Kidney tubule cell (primary cell): Measurements from ENCODE around the gene ADGRA3.
"Not testable (repeated sequence)": the region's sequence is repeated elsewhere in the genome, so short reads cannot be mapped to it uniquely, and the experiment has no call there.

Source experiments
- DNase-seq: peaks from one replicate; pipeline ENCODE4 v3.0.0-alpha.2; 2018; ENCODE audit warnings: low spot score

ADGRA3 gene

GRCh38 chr4:22440999-22441398 is 74.9 kb downstream of the ADGRA3 start:
- no peak for DNase-seq

DNA sequence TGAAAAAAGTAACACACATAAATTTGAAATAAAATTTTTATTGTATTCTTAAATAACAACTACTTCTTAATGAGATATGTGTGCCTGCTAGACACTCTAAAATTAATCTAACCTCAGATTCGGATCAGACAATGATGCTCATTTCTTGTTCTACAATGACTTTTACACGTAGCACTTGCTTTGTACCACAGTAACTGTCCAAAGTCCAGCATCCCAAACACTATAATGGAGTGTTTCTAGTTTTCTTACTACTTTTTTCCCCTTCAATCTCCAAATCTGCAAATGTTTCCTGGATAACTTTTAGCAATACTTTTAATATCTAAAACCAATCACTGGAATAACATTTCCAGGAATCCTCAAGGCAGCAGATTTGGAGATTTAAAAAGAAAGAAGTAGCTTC is 75.9 kb downstream of the ADGRA3 start:
- no peak for DNase-seq

DNA sequence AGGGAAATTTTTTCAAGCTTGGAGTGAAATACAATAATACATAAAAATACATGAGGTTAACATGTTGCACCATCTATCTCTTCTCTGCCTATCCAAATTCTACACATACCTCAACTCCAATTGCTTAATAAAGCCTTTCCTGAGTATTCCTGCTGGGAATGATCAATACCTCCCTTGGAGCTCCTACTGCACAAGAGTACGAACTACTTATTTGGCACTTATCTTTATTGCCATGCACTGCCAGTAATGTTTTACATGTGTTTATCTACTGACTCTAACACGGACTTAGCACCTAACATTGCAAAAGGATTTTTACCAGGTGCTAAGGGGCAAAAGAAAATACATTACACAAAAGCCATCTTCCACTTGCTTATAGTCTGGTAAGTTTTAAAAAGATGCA is 80.2 kb downstream of the ADGRA3 start:
- no peak for DNase-seq

GRCh38 chr4:22434895-22435294 is 81.0 kb downstream of the ADGRA3 start:
- DNase-seq: peak; percentile 56

DNA sequence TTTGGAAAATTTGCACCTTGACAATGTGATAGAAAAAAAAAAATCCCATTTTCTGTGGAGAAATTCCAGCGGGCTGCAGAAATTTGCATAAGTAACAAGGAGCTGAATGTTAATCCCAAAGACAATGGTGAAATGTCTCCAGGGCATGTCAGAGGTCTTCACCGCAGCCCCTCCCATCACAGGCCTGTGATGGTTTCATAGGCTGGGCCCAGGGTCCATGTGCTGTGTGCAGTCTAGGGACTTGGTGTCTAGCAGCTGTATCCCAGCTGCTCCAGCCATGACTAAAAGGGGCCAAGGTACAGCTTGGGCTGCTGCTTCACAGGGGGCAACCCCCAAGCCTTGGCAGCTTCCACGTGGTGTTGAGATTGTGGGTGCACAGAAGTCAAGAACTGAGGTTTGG is 85.2 kb downstream of the ADGRA3 start:
- DNase-seq: no peak

- DNase-seq: no peak
Observed at GRCh38 chr4:22428441-22428840, 87.4 kb downstream of the ADGRA3 start.

DNA sequence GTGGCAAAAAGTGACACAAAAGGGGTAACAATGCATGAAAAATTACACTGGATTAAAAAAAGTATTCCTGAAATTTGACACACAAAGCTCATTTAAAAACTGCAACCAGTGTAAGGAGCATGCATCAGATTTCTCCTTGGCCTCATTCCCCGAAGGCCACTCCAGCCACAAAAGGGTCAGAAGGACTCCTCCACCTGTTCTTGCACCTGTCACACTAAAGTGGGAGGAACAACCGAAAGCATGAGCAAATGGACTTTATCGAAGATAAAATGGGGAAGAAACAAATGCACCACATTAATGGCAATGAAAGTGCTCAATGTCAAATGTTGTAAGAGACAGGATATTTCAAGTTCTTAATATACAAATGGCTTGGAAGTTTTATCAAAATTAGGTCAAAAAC is 88.2 kb downstream of the ADGRA3 start:
- DNase-seq: no peak

DNA sequence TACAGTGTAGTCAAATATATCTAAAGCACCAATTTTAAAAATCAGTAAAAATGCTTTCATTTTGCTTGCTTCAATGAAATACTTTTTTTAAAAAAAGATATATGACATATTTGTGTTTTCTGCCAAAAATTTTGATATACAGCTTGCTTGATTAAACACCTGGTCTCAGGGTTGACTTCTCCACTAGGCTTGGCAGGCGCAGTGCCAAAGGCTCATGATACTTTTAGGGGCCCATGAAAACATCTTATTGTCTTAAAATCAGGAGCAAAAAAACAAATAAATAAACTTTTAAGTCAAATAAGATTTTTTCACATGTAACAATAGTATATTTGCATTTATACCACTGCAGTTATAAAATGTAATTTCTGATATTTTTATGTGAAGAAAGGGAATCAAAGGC is 95.6 kb downstream of the ADGRA3 start:
- no peak for DNase-seq

DNA sequence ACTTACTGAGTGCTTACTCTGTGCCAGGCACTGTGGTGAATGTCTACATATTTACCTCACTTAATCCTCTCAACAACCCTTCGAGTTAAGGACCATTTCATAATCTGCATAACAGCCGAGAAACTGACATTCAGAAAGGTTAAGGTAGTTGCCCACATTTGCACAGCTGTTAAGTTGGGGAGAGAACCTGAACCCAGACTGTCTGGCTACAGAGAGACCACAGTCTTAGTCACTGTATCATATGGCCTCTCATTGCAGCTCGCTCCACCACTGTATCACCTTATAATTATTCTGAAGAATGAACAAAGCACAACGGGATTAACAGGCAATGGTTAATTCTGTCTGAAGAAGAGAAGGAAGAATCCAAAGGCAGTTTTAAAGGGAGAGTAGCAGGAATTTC is 98.5 kb downstream of the ADGRA3 start:
- peak; percentile 13 for DNase-seq

GRCh38 chr4:22416403-22416802 is 99.5 kb downstream of the ADGRA3 start:
- no peak for DNase-seq

GRCh38 chr4:22414833-22415232 is 101.0 kb downstream of the ADGRA3 start:
- DNase-seq: no peak

GRCh38 chr4:22413471-22413870 is 102.4 kb downstream of the ADGRA3 start:
- DNase-seq: no peak

DNA sequence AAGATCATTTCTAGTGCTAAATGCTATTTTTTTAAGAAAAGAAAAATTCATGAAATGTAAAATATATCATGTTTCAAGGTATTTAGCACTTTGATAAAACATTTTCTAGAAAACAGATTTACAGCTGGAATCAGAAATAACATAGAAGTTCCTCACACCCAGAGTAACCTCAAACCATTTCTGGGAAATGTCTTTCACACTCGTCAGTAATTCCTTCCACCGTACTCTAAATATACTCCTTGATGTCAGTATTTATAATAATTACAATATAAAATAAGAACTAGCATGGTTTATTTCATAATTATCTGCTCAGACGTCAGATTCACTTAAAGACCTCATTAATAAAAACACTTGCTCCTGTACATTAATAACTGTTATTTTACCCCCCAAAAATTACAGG is 103.9 kb downstream of the ADGRA3 start:
- DNase-seq: no peak

- peak; percentile 30 for DNase-seq
Observed at GRCh38 chr4:22410645-22411247, 105.1 kb downstream of the ADGRA3 start.

GRCh38 chr4:22408474-22408873 is 107.4 kb downstream of the ADGRA3 start:
- no peak for DNase-seq

DNA sequence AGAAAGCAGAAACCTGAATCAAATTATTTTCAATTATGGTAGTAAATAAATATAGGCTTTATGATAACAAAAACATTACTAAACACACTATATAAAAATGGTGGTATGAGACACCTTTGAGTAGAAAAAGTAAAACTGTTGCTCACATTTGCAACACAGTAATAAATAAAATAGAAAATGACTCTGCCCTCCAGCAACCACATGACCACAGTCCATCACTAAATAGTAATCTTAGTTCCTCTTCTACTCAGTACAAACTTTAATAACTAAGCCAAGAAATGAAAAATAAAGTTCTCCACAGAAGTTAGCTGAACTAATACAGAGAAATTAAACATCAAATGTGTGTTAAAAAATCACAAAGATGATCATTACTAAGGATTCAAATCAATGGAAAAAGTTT is 108.5 kb downstream of the ADGRA3 start:
- DNase-seq: no peak

- DNase-seq: no peak
Observed at GRCh38 chr4:22398671-22399070, 117.2 kb downstream of the ADGRA3 start.

- no peak for DNase-seq
Observed at GRCh38 chr4:22391551-22391950, 124.3 kb downstream of the ADGRA3 start.

- DNase-seq: peak; percentile 73
Observed at GRCh38 chr4:22389240-22389870, 126.5 kb downstream of the ADGRA3 start.

DNA sequence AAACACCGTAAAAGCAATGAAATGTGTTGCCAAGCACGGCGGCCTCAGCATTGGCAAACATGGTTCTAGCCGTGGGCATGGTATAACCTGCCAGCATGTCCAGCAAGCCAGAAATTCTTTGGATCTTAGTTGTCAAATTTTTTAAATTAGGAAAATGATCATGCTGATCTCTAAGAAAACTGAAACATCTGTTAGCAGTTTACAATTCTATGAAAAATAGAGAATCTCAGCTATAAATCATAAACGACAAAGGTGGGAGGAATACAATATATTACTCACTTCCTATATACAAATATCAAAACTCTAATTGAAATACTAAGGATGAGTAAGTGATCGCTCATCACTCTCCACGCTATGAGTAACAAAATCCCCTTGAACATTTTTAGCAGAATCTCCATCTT is 130.3 kb downstream of the ADGRA3 start:
- DNase-seq: peak; percentile 65

- DNase-seq: no peak
Observed at GRCh38 chr4:22384154-22384553, 131.7 kb downstream of the ADGRA3 start.

GRCh38 chr4:22382216-22382615 is 133.7 kb downstream of the ADGRA3 start:
- DNase-seq: not testable (repeated sequence)

DNA sequence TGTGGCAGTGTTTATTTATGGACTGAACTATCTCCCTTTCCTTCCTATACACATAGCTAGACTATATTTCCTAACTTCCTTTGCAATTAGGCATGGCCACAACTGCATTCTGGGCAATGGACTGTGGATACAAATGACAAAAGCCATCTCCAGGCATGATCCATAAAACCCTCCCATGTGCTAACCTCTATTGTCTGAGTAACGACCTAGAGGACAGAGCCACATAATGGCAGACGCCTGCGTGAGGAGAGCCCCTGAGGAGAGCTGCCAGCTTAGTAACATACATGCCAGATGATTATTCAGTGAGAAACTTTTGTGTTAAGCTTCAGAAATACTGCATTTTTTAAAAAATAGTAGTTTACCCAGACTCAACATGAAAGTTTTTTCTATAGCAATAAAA is 142.9 kb downstream of the ADGRA3 start:
- no peak for DNase-seq

DNA sequence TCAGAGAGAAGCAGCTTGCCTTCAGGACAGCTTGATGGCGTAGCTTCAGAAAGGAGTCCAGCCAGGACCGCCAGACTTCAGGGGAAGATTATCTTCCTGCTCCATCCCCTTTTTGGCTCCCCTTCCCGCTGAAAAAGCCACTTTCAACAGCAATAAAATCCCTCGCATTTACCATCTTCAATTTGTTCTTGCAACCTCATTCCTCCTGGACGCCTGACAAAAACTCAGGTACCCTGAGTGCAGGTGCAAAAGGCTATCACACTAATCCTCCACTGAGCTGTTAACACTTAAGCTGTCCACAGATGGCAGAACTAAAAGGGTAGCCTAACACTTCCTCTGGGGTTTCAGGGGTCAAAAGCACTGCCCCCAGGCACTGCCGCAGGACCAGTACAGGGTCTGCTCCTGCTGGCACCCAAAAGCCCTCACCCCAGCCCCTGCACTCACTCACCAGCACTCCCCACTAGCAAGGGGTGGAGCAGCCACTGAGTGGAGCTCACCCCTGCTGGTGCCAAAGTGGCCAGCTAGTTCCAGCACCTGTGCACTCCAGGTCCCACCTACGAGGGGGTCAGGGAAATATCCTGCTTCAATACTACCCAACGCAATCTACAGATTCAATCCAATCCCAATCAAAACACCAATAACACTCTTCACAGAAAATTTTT is 145.8 kb downstream of the ADGRA3 start:
- no peak for DNase-seq
